HG03097 (cell line): ENCODE data around the gene SHISA6.

Experiments used
- ATAC-seq: cut with Tn5 transposase; IDR thresholded peaks from one replicate; pipeline ENCODE4 v1.9.1; 2021; ENCODE audit not compliant: unreplicated experiment, low FRiP score

SHISA6 gene

GRCh38 chr17:11564589-11565380 lies 323.8 kb downstream of the SHISA6 start:
- no peak for ATAC-seq

- ATAC-seq = no peak
These were observed 324.6 kb downstream of the SHISA6 start for GRCh38 chr17:11565591-11565990.

- ATAC-seq = no peak
These were observed 338.0 kb downstream of the SHISA6 start for GRCh38 chr17:11578998-11579397.

- no peak for ATAC-seq
These were observed 339.7 kb downstream of the SHISA6 start for GRCh38 chr17:11580677-11581076.

- ATAC-seq = no peak
These were observed 341.2 kb downstream of the SHISA6 start for GRCh38 chr17:11582217-11582616.

- ATAC-seq = no peak
These were observed 342.4 kb downstream of the SHISA6 start for GRCh38 chr17:11583306-11583992.

- no peak for ATAC-seq
These were observed 348.7 kb downstream of the SHISA6 start for GRCh38 chr17:11589716-11590115.

- no peak for ATAC-seq
These were observed 357.5 kb downstream of the SHISA6 start, which contains the start of gene DNAH9 for GRCh38 chr17:11598274-11599221. Gene DNAH9, plus strand, starts transcription at chr17:11598470. Its CDS starts 29 bp downstream, at chr17:11598499.

- no peak for ATAC-seq
These were observed 360.6 kb downstream of the SHISA6 start for GRCh38 chr17:11601661-11602060.

- ATAC-seq = no peak
These were observed 367.4 kb downstream of the SHISA6 start for GRCh38 chr17:11608396-11608795.

GRCh38 chr17:11610999-11611566 lies 370.1 kb downstream of the SHISA6 start:
- no peak for ATAC-seq

GRCh38 chr17:11612956-11613355 lies 371.9 kb downstream of the SHISA6 start:
- ATAC-seq = no peak
